Skeletal muscle tissue (tissue), 4 donors: ENCODE measurements around the gene KRT83. TPM values are rescaled to one million over a fixed set of nuclear protein-coding genes. Genes with fewer than 3 reads are reported as not detected.
A peak's percentile ranks its signal among the peaks of the same experiment; 100 is the strongest.

Experiments used
- H3K27ac ChIP-seq: one replicate; pipeline ENCODE4 v1.7.0; 2013; ENCODE audit warnings: mild to moderate bottlenecking, low read depth, low read length, inconsistent platforms
- H3K27me3 ChIP-seq, 3 donors: one replicate each; pipeline ENCODE4 v1.7.0; 2013; ENCODE audit warnings: low read length in 3 of 3; ENCODE audit not compliant: control insufficient read depth in 3 of 3, insufficient read depth in 3 of 3
- H3K36me3 ChIP-seq, 3 donors: one replicate each; pipeline ENCODE4 v1.7.0; 2013; ENCODE audit warnings: low read length in 3 of 3; ENCODE audit not compliant: control insufficient read depth in 3 of 3, insufficient read depth in 3 of 3
- H3K4me1 ChIP-seq, 3 donors: one replicate each; pipeline ENCODE4 v1.7.0; 2013; ENCODE audit warnings: low read length in 3 of 3, mild to moderate bottlenecking in 3 of 3; ENCODE audit not compliant: control insufficient read depth in 3 of 3, insufficient read depth in 3 of 3
- H3K4me3 ChIP-seq, 3 donors: one replicate each; pipeline ENCODE4 v1.7.0; 2013; ENCODE audit warnings: low read length in 3 of 3
- H3K9ac ChIP-seq, 3 donors: one replicate each; pipeline ENCODE4 v1.7.0; 2013; ENCODE audit warnings: low read length in 3 of 3, mild to moderate bottlenecking in 3 of 3, moderate library complexity in 2 of 3, low read depth in 1 of 3
- H3K9me3 ChIP-seq, 3 donors: one replicate each; pipeline ENCODE4 v1.7.0; 2013; ENCODE audit warnings: low read length in 3 of 3; ENCODE audit not compliant: control insufficient read depth in 3 of 3
- total RNA-seq: library from RNA; depleted of rRNA; stranded (reverse); fragments of >200 nt; gene quantifications from one replicate; pipeline ENCODE4 v1.2.3, GENCODE V29; 2014
- donor health status: Osteomylitis.

Gene KRT83
- total RNA-seq, 1 donor from 2014 or later = not detected

DNA sequence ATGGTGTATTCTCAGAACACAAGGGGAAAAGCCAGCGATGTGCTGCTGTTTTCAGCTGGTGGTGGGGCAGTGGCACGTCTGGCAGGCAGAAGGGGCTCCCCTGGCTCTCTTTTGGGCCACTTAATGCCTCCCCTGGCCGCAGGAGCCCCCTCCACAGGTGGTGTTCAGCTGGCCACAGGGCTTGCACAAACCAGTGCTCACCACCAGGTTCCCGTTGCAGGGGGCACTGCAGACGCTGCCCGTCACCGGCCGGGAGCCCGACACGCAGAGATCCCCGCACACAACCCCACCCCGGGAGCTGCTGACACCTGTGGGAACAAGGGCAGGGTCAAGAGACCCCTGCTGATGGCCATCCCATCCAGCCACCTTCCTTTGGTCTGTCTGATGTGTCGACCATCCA lies 6.7 kb downstream of the KRT83 start:
- no peak overlapping the region for H3K9ac ChIP-seq
- no peaks in the 10 kb centered on the region for H3K9me3 ChIP-seq
- no peaks in the 10 kb centered on the region for H3K36me3 ChIP-seq
- H3K4me3 ChIP-seq = no peak overlapping the region
- H3K27ac ChIP-seq = no peak overlapping the region
- H3K4me1 ChIP-seq = peaks cover 0 to under 1% (median 0%) of the 10 kb centered on the region in 3 donors
- H3K27me3 ChIP-seq = peaks cover 3 to 31% (median 17%) of the 10 kb centered on the region in 3 donors

DNA sequence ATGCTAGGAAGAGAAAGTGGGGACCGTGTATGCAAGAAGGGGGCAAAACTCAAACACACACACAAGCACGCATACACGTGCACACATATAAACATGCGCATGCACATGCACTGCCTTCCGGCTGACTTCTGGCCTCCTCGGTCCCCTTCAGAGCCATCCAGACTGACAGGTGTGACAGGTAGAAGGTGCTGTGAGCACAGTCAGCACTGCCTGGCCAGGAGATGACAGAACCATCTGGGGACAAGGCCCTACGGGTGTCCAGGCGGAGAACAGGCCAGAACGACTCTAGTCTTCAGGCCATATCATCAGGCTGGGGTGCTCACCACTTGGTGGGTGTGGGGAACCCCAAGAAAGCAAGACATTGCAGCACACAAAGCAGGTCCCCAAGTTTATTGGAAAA lies 7.3 kb downstream of the KRT83 start:
- Histone ChIP-seq H3K9ac (no peak overlapping the region), H3K27ac (no peak overlapping the region), H3K27me3 (peaks cover 3 to 31% (median 15%) of the 10 kb centered on the region in 3 donors), H3K4me3 (no peak overlapping the region), H3K9me3 (no peaks in the 10 kb centered on the region), H3K36me3 (no peaks in the 10 kb centered on the region), H3K4me1 (peaks cover 3 to 7% (median 3%) of the 10 kb centered on the region in 3 donors)

DNA sequence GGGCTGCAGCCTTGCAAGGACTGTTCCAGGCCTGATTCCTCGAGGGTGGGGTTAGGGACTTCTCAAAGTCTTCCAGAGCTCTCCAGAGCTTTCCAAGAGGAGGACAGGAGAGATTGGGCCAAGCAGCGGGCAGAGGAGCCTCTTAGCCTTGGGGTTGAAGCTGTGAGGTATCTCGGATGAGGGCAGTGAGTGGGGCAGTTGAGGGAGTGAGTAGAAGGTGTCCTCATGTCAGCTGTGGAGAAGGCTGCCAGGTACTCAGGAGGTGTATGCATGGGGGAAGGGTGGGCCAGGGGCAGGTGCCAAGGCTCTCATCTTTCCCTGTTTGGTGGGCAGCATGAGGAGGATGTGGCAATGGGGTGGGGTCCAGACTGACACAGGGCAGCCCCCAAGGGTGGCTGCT lies 7.7 kb downstream of the KRT83 start:
- Histone ChIP-seq H3K27me3 (peaks cover 3 to 30% (median 20%) of the 10 kb centered on the region in 3 donors), H3K4me1 (peaks cover 6 to 9% (median 7%) of the 10 kb centered on the region in 3 donors), H3K9me3 (no peaks in the 10 kb centered on the region), H3K36me3 (no peaks in the 10 kb centered on the region), H3K4me3 (no peak overlapping the region), H3K27ac (no peak overlapping the region), H3K9ac (no peak overlapping the region)

DNA sequence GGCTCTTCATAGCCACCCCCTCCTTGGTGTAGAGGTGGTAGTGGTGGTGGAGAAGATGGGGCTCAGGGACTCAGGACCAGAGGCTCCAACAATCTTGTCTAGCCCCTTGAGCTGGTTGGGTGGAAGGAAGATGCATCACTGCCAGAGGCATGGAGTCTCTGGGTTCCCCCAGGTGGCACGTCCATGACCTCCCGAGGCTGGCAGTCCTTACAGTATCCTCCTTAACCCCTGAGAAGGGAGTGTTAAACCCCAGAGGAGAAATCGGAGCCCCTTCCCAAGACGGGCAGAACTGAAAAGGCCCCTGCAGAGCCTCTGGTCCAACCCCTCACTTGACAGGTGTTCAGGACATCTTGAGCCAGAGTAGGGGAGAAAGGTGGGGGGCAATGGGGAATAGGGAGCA lies 9.1 kb downstream of the KRT83 start:
- Histone ChIP-seq H3K9ac (no peak overlapping the region), H3K9me3 (no peaks in the 10 kb centered on the region), H3K27ac (no peak overlapping the region), H3K27me3 (peaks cover 8 to 30% (median 27%) of the 10 kb centered on the region in 3 donors), H3K4me3 (no peak overlapping the region), H3K36me3 (no peaks in the 10 kb centered on the region), H3K4me1 (peaks cover 9 to 20% (median 10%) of the 10 kb centered on the region in 3 donors)

DNA sequence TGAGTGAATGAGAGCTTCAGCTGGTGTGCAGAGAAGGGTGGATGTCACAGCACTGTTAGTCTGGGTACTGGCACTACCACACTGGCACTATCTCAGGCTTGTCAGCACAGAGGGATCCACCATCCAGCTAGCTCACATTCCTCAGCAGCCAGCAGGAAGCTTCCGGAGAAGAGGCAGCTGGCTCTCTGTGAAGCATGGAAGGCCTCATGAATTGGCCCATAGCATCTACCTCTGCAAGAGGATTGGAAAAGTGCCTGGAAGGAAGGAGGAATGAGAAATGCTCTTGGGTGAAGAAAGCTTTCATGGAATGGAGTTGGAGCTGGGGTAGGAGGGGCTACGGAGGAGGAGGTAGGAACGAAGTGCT lies 9.9 kb downstream of the KRT83 start:
- no peak overlapping the region for H3K4me3 ChIP-seq
- H3K4me1 ChIP-seq = peaks cover 9 to 20% (median 10%) of the 10 kb centered on the region in 3 donors
- H3K9ac ChIP-seq = no peak overlapping the region
- no peaks in the 10 kb centered on the region for H3K9me3 ChIP-seq
- H3K27ac ChIP-seq = no peak overlapping the region
- peaks cover 8 to 30% (median 28%) of the 10 kb centered on the region in 3 donors for H3K27me3 ChIP-seq
- H3K36me3 ChIP-seq = no peaks in the 10 kb centered on the region

DNA sequence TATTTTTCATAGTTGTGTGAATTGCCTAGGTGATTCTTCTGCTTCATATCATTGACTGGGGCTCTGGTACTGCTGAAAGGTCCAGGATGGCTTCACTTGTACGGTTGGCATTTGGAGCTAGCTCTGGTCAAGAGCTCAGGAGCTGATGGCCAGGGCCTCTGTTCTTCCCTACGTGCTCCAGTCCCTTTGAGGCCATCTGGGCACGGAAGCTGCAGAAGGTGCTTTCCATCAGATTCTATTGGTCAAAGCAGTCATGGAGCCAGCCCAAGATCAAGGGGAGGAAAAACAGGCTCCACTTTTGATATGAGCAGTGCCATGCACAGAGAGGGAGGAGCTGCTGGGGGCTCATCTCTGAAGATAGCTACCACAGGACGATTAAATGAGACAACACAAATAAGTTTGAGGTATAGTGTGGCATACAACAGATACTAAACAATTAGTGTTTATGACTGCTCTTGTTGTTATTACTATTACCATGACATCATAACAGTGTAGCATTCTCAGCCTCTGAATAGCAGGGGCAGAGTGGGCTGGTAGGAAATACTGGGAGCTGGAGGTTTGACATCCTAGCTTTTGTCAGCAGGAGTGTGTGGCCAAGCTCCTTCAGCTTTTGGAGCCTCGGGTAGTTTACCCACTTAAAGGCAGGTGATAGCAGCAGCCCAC lies 10.4 kb downstream of the KRT83 start:
- no peaks in the 10 kb centered on the region for H3K36me3 ChIP-seq
- peaks cover 8 to 30% (median 30%) of the 10 kb centered on the region in 3 donors for H3K27me3 ChIP-seq
- H3K4me3 ChIP-seq = no peak overlapping the region
- H3K4me1 ChIP-seq = peaks cover 9 to 20% (median 10%) of the 10 kb centered on the region in 3 donors
- no peak overlapping the region for H3K27ac ChIP-seq
- no peak overlapping the region for H3K9ac ChIP-seq
- no peaks in the 10 kb centered on the region for H3K9me3 ChIP-seq

DNA sequence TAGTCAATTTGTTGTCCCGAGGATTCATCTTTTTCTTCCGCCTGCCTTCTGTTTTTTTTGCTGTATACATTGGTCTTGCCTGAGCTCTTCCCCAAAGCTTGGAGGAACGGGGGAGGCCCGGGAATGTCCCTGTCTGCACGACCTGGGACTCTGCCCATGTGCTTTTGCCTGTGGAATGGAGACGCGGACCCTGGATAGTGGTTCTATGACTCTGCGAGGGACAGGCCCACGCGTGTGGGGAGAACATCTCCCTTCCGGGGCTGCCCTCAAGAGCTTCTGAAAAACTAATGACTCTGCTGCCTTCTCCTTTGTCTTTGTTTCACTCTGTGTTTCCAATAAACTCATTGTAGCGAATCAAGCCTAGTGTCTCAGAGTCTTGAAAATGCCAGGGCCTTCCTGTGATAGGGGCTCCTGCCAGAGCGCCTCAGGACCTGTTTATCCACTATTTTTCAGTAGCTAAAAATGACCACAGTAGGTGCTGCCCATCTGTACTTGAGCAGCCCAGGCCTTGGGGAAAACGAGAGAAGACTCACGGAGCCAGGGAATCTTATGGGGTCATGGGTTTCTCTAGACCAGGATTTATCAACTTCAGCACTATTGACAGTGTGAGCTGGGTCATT lies 12.3 kb downstream of the KRT83 start:
- H3K4me1 ChIP-seq = peaks cover 9 to 20% (median 10%) of the 10 kb centered on the region in 3 donors
- H3K27me3 ChIP-seq = peaks cover 8 to 28% (median 23%) of the 10 kb centered on the region in 3 donors
- no peaks in the 10 kb centered on the region for H3K9me3 ChIP-seq
- peak overlapping the region; percentile 75 for H3K27ac ChIP-seq
- peak overlapping the region; percentile 59 to 83 (median 82) for H3K4me3 ChIP-seq
- H3K36me3 ChIP-seq = no peaks in the 10 kb centered on the region
- H3K9ac ChIP-seq = peak overlapping the region; percentile 22 to 85 (median 83)

DNA sequence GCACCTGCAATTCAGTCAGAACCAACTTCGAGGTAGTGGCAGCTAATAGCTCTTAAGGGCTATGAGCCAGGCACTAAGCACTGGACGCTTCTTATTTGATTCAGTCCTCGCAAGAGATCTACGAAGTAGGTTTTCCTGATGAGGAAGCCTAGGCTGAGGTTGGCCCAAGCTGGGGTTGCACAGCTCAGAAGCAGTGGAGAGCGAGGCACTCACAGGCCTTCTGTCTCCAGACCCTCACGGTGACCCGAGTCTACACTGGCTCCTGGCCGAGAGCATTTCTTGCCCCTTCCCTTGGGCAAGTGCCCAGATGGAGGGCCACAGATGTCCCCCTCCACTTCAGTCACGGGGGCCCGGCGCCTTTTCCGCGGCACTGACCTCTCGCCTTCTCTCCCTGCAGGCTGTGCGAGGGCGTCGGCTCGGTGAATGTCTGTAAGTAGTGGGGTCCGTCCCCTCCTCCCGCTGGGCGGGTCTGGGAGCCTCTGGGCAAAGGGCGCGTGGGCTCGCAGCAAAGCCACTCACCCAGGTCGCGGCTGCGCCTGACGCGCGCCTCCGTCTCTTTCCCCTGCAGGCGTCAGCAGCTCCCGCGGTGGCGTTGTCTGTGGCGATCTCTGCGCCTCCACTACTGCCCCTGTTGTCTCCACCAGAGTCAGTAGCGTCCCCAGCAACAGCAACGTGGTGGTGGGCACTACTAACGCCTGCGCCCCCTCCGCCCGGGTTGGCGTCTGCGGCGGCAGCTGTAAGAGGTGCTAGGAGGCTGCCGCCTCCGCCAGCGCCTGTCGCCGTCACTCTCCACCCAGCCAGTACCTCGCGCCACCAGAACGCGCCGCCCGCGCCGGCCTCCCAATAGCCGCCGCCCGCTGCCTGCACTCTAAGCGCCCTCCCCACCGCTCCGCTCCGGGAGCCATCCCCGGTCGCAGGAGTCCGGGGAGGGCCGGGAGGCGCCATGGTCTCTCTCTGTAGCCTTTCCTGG lies 13.1 kb downstream of the KRT83 start:
- peaks cover 8 to 27% (median 19%) of the 10 kb centered on the region in 3 donors for H3K27me3 ChIP-seq
- peak overlapping the region; percentile 43 to 85 (median 83) for H3K9ac ChIP-seq
- peak overlapping the region; percentile 62 to 83 (median 82) for H3K4me3 ChIP-seq
- no peaks in the 10 kb centered on the region for H3K9me3 ChIP-seq
- H3K4me1 ChIP-seq = peaks cover 9 to 20% (median 10%) of the 10 kb centered on the region in 3 donors
- no peaks in the 10 kb centered on the region for H3K36me3 ChIP-seq
- peak overlapping the region; percentile 75 for H3K27ac ChIP-seq

DNA sequence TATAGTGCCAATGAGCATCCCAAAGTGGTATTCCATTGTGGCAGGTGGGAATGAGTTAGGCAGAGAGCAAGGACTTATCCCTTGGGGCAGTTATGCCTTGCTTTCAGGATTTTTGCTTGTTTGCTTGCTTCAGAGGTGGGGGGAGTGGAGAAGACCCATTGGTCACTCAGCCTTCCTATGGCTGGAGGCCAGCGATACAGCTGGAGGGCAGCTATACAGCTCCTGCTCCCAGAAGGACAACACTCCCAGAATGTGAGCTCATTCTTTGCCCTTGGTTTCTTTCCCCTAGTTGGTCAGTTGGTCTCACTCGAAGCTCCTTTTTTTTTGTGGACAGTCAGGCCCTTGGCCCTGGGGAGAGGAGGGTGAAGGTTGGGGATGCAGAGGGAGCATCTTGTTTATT lies 14.5 kb downstream of the KRT83 start:
- no peaks in the 10 kb centered on the region for H3K9me3 ChIP-seq
- no peaks in the 10 kb centered on the region for H3K36me3 ChIP-seq

More for the DNA sequence above, 14.5 kb downstream of the KRT83 start:
- no peak overlapping the region for H3K4me3 ChIP-seq
- peaks cover 9 to 20% (median 10%) of the 10 kb centered on the region in 3 donors for H3K4me1 ChIP-seq
- no peak overlapping the region for H3K27ac ChIP-seq
- peaks cover 5 to 22% (median 8%) of the 10 kb centered on the region in 3 donors for H3K27me3 ChIP-seq
- no peak overlapping the region for H3K9ac ChIP-seq
